ENCODE results near the gene NEB.
"Not testable (repeated sequence)": the region's sequence is repeated elsewhere in the genome, so short reads cannot be mapped to it uniquely, and the experiment has no call there.

The NEB gene

DNA sequence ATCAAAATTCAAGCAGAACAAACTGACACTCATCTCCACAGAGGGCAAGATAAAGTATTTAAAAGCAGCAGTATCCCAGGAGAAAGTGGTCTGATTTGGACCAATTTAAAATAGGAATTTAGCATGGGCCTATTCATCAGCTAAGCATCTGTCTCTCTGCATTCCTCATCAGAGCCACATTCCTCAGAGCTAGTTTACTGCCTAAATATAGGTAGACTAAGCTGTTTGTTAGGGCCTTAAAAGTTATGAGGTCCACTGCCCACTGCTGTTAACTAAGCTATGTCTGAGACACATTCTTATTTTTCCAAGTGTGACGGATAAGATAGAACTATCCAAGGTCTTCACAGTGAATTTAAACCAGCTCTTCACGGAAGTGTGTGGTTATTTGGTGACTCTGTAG is 17.6 kb downstream of the NEB start:
- ChIA-PET CTCF (no interaction called here), POLR2A (no interaction called here)
- DNase-seq: no peak
- Histone ChIP-seq H3K4me1 (ENCODE audit: control extremely low read depth in 1 of 4, control insufficient read depth in 4 of 4, insufficient read depth in 4 of 4, low read length in 3 of 4) (no peaks in the 10 kb centered on the region), H3K27me3 (replicated peaks in 2 of 5; ENCODE audit: control insufficient read depth in 4 of 5, insufficient read depth in 5 of 5, low read length in 4 of 5) (no peaks in the 10 kb centered on the region), H3K9me3 (ENCODE audit: control extremely low read depth in 1 of 5, control insufficient read depth in 4 of 5, insufficient read depth in 2 of 5, low read depth in 1 of 5, low read length in 4 of 5) (no peaks in the 10 kb centered on the region), H3K36me3 (ENCODE audit: control insufficient read depth in 4 of 4, insufficient read depth in 4 of 4, low read length in 3 of 4) (no peaks in the 10 kb centered on the region), H3K27ac (ENCODE audit: insufficient read depth in 1 of 2, low read depth in 1 of 2, low read length in 2 of 2, poor library complexity in 1 of 2, severe bottlenecking in 2 of 2) (no peak overlapping the region), H3K4me3 (ENCODE audit: control insufficient read depth in 1 of 7, extremely low read depth in 1 of 7, insufficient read depth in 4 of 7, low read depth in 2 of 7, low read length in 6 of 7) (no peak overlapping the region)
- WGBS (ENCODE audit: insufficient coverage): 100% methylated on average over 2 of the region's 2 CpGs

GRCh38 chr2:151713291-151713903 is 20.9 kb downstream of the NEB start:
- H3K27me3 ChIP-seq (replicated peaks in 2 of 5; ENCODE audit: control insufficient read depth in 4 of 5, insufficient read depth in 5 of 5, low read length in 4 of 5): no peaks in the 10 kb centered on the region
- H3K27ac ChIP-seq (ENCODE audit: insufficient read depth in 1 of 2, low read depth in 1 of 2, low read length in 2 of 2, poor library complexity in 1 of 2, severe bottlenecking in 2 of 2): no peak overlapping the region
- no peak for DNase-seq
- no peaks in the 10 kb centered on the region for H3K4me1 ChIP-seq (ENCODE audit: control extremely low read depth in 1 of 4, control insufficient read depth in 4 of 4, insufficient read depth in 4 of 4, low read length in 3 of 4)
- ChIA-PET CTCF (interaction anchor here (1.1 kb wide), 1 partner anchor 19 kb away, joined by 4 read pairs; no protein-coding TSS in a partner anchor), POLR2A (no interaction called here)
- H3K9me3 ChIP-seq (ENCODE audit: control extremely low read depth in 1 of 5, control insufficient read depth in 4 of 5, insufficient read depth in 2 of 5, low read depth in 1 of 5, low read length in 4 of 5): no peaks in the 10 kb centered on the region
- H3K36me3 ChIP-seq (ENCODE audit: control insufficient read depth in 4 of 4, insufficient read depth in 4 of 4, low read length in 3 of 4): no peaks in the 10 kb centered on the region
- no peak overlapping the region for H3K4me3 ChIP-seq (ENCODE audit: control insufficient read depth in 1 of 7, extremely low read depth in 1 of 7, insufficient read depth in 4 of 7, low read depth in 2 of 7, low read length in 6 of 7)
- WGBS (ENCODE audit: insufficient coverage): no CpG with 5 or more reads among the region's 2 CpGs

- Histone ChIP-seq H3K36me3 (ENCODE audit: control insufficient read depth in 4 of 4, insufficient read depth in 4 of 4, low read length in 3 of 4) (no peaks in the 10 kb centered on the region), H3K4me1 (ENCODE audit: control extremely low read depth in 1 of 4, control insufficient read depth in 4 of 4, insufficient read depth in 4 of 4, low read length in 3 of 4) (no peaks in the 10 kb centered on the region), H3K9me3 (ENCODE audit: control extremely low read depth in 1 of 5, control insufficient read depth in 4 of 5, insufficient read depth in 2 of 5, low read depth in 1 of 5, low read length in 4 of 5) (no peaks in the 10 kb centered on the region), H3K27ac (ENCODE audit: insufficient read depth in 1 of 2, low read depth in 1 of 2, low read length in 2 of 2, poor library complexity in 1 of 2, severe bottlenecking in 2 of 2) (no peak overlapping the region), H3K4me3 (ENCODE audit: control insufficient read depth in 1 of 7, extremely low read depth in 1 of 7, insufficient read depth in 4 of 7, low read depth in 2 of 7, low read length in 6 of 7) (no peak overlapping the region), H3K27me3 (replicated peaks in 2 of 5; ENCODE audit: control insufficient read depth in 4 of 5, insufficient read depth in 5 of 5, low read length in 4 of 5) (no peaks in the 10 kb centered on the region)
- DNase-seq: no peak
- POLR2A ChIA-PET: no interaction called here
- CTCF ChIA-PET: no interaction called here
- WGBS (ENCODE audit: insufficient coverage): 80% methylated on average over 1 of the region's 1 CpG
Measured at GRCh38 chr2:151711025-151711424, 23.3 kb downstream of the NEB start.

GRCh38 chr2:151708788-151709187 is 25.5 kb downstream of the NEB start:
- WGBS (ENCODE audit: insufficient coverage): 97% methylated on average over 3 of the region's 6 CpGs
- Histone ChIP-seq H3K9me3 (ENCODE audit: control extremely low read depth in 1 of 5, control insufficient read depth in 4 of 5, insufficient read depth in 2 of 5, low read depth in 1 of 5, low read length in 4 of 5) (no peaks in the 10 kb centered on the region), H3K36me3 (ENCODE audit: control insufficient read depth in 4 of 4, insufficient read depth in 4 of 4, low read length in 3 of 4) (no peaks in the 10 kb centered on the region), H3K4me3 (ENCODE audit: control insufficient read depth in 1 of 7, extremely low read depth in 1 of 7, insufficient read depth in 4 of 7, low read depth in 2 of 7, low read length in 6 of 7) (no peak overlapping the region), H3K27ac (ENCODE audit: insufficient read depth in 1 of 2, low read depth in 1 of 2, low read length in 2 of 2, poor library complexity in 1 of 2, severe bottlenecking in 2 of 2) (no peak overlapping the region), H3K27me3 (replicated peaks in 2 of 5; ENCODE audit: control insufficient read depth in 4 of 5, insufficient read depth in 5 of 5, low read length in 4 of 5) (no peaks in the 10 kb centered on the region), H3K4me1 (ENCODE audit: control extremely low read depth in 1 of 4, control insufficient read depth in 4 of 4, insufficient read depth in 4 of 4, low read length in 3 of 4) (no peaks in the 10 kb centered on the region)
- ChIA-PET CTCF (no interaction called here), POLR2A (no interaction called here)
- DNase-seq: no peak

- ChIA-PET POLR2A (no interaction called here), CTCF (no interaction called here)
- no peak for DNase-seq
- Histone ChIP-seq H3K27me3 (replicated peaks in 2 of 5; ENCODE audit: control insufficient read depth in 4 of 5, insufficient read depth in 5 of 5, low read length in 4 of 5) (no peaks in the 10 kb centered on the region), H3K27ac (ENCODE audit: insufficient read depth in 1 of 2, low read depth in 1 of 2, low read length in 2 of 2, poor library complexity in 1 of 2, severe bottlenecking in 2 of 2) (no peak overlapping the region), H3K36me3 (ENCODE audit: control insufficient read depth in 4 of 4, insufficient read depth in 4 of 4, low read length in 3 of 4) (no peaks in the 10 kb centered on the region), H3K9me3 (ENCODE audit: control extremely low read depth in 1 of 5, control insufficient read depth in 4 of 5, insufficient read depth in 2 of 5, low read depth in 1 of 5, low read length in 4 of 5) (no peaks in the 10 kb centered on the region), H3K4me1 (ENCODE audit: control extremely low read depth in 1 of 4, control insufficient read depth in 4 of 4, insufficient read depth in 4 of 4, low read length in 3 of 4) (no peaks in the 10 kb centered on the region), H3K4me3 (ENCODE audit: control insufficient read depth in 1 of 7, extremely low read depth in 1 of 7, insufficient read depth in 4 of 7, low read depth in 2 of 7, low read length in 6 of 7) (no peak overlapping the region)
- 93% methylated on average over 4 of the region's 4 CpGs for WGBS (ENCODE audit: insufficient coverage)
Measured at GRCh38 chr2:151707857-151708256, 26.4 kb downstream of the NEB start.

DNA sequence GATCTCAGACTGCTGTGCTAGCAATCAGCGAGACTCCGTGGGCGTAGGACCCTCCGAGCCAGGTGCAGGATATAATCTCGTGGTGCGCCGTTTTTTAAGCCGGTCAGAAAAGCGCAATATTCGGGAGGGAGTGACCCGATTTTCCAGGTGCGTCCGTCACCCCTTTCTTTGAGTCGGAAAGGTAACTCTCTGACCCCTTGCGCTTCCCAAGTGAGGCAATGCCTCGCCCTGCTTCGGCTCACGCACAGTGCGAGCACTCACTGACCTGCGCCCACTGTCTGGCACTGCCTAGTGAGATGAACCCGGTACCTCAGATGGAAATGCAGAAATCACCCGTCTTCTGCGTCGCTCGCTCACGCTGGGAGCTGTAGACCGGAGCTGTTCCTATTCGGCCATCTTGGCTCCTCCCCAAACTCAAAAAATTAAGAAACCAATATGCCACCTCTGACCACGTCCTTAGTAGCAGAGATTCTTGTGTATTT is 29.8 kb downstream of the NEB start:
- DNase-seq; H3K9me3 ChIP-seq (ENCODE audit: control extremely low read depth in 1 of 5, control insufficient read depth in 4 of 5, insufficient read depth in 2 of 5, low read depth in 1 of 5, low read length in 4 of 5); H3K4me1 ChIP-seq (ENCODE audit: control extremely low read depth in 1 of 4, control insufficient read depth in 4 of 4, insufficient read depth in 4 of 4, low read length in 3 of 4); H3K27me3 ChIP-seq (replicated peaks in 2 of 5; ENCODE audit: control insufficient read depth in 4 of 5, insufficient read depth in 5 of 5, low read length in 4 of 5); H3K4me3 ChIP-seq (ENCODE audit: control insufficient read depth in 1 of 7, extremely low read depth in 1 of 7, insufficient read depth in 4 of 7, low read depth in 2 of 7, low read length in 6 of 7); CTCF ChIA-PET; POLR2A ChIA-PET; H3K36me3 ChIP-seq (ENCODE audit: control insufficient read depth in 4 of 4, insufficient read depth in 4 of 4, low read length in 3 of 4); H3K27ac ChIP-seq (ENCODE audit: insufficient read depth in 1 of 2, low read depth in 1 of 2, low read length in 2 of 2, poor library complexity in 1 of 2, severe bottlenecking in 2 of 2): not testable (repeated sequence)
- WGBS (ENCODE audit: insufficient coverage): 95% methylated on average over 13 of the region's 29 CpGs

GRCh38 chr2:151698134-151698533 is 36.1 kb downstream of the NEB start:
- H3K27me3 ChIP-seq (replicated peaks in 2 of 5; ENCODE audit: control insufficient read depth in 4 of 5, insufficient read depth in 5 of 5, low read length in 4 of 5); POLR2A ChIA-PET; H3K27ac ChIP-seq (ENCODE audit: insufficient read depth in 1 of 2, low read depth in 1 of 2, low read length in 2 of 2, poor library complexity in 1 of 2, severe bottlenecking in 2 of 2); H3K4me1 ChIP-seq (ENCODE audit: control extremely low read depth in 1 of 4, control insufficient read depth in 4 of 4, insufficient read depth in 4 of 4, low read length in 3 of 4); H3K9me3 ChIP-seq (ENCODE audit: control extremely low read depth in 1 of 5, control insufficient read depth in 4 of 5, insufficient read depth in 2 of 5, low read depth in 1 of 5, low read length in 4 of 5); DNase-seq; H3K4me3 ChIP-seq (ENCODE audit: control insufficient read depth in 1 of 7, extremely low read depth in 1 of 7, insufficient read depth in 4 of 7, low read depth in 2 of 7, low read length in 6 of 7); H3K36me3 ChIP-seq (ENCODE audit: control insufficient read depth in 4 of 4, insufficient read depth in 4 of 4, low read length in 3 of 4); CTCF ChIA-PET: not testable (repeated sequence)
